HTERT RPE-1 (cell line): ENCODE data around the gene ADGB.
"Not testable (repeated sequence)": the region's sequence is repeated elsewhere in the genome, so short reads cannot be mapped to it uniquely, and the experiment has no call there.

Experiments
- in situ Hi-C: fragments of 300-500 bp; cut with MboI; formaldehyde crosslinking; loops from 4 replicates; pipeline ENCODE4 v1.14.3; 2020; ENCODE audit warnings: low sequenced_read_pairs

The ADGB gene

DNA sequence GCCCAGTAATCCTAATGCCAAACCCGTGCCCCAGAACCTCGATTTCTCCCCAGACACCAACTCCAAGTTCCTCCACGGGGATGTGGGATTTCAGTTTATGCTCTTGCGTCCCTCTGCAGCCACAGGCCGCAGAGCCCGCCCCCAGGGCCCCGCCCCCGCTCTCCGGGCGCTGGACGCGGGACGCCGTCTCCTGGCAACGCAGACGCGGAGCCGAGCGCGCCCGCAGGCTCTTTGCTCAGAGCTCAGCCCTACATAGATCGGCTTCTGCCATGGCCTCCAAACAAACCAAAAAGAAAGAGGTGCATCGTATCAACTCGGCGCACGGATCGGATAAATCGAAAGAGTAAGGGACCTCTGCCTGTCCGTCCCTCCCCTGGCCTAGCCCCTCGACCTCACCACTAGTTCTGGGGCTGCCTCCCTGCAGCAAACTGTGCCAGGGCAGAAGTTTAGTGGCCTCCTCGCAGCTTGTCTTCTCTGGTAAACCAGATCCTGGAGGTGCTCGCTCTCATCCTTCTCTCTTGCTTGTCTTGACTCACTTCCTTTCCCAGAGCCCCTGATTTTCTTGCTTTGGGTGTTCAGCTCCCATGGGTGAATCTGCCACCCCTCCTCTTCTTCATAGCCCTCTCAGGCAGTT lies at the start of gene ADGB:
TSS of gene ADGB (plus strand) at position 201 of the 634 bp plus-strand sequence. CDS start at position 270, 69 bp downstream.
- in situ Hi-C loops = no loop called here

DNA sequence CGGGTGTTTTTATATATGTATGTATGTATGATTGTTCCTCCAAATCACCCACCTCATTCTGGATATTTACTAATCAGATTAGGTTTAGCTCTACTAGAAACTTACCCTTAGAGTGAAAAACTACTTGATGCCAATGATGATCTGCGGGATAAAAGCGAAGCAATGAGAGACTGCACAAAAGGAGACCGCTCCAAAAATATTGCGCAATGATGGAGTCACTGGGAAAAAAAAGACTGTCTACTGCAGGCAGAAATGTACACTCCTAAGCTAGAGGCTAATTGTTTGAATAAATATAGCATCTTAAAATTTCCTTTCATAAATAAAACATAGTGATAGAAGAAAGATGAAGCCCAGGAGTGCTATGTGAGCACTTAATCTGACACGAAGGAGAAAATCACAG lies 47.9 kb upstream of the ADGB start:
- in situ Hi-C loops = no loop called here

DNA sequence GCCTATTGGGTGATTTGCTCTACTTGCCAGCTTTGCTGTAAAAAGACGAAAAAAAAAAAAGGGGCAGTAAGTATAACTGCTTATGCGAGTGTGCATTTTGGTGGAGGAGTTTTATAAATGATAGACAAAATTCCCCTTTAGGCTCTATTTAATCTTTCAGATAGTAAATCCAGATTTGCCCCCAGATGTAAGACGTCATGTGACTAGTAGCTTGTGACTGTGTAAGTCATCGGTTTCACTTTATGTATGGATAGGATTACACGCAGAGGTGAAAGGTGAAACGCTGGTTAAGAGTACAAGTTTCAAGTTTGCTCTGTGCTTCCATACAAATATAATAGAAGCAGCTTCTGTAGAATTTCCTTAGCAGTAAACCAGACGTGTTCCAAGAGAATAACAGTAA lies 47.2 kb upstream of the ADGB start:
- in situ Hi-C loops = no loop called here

DNA sequence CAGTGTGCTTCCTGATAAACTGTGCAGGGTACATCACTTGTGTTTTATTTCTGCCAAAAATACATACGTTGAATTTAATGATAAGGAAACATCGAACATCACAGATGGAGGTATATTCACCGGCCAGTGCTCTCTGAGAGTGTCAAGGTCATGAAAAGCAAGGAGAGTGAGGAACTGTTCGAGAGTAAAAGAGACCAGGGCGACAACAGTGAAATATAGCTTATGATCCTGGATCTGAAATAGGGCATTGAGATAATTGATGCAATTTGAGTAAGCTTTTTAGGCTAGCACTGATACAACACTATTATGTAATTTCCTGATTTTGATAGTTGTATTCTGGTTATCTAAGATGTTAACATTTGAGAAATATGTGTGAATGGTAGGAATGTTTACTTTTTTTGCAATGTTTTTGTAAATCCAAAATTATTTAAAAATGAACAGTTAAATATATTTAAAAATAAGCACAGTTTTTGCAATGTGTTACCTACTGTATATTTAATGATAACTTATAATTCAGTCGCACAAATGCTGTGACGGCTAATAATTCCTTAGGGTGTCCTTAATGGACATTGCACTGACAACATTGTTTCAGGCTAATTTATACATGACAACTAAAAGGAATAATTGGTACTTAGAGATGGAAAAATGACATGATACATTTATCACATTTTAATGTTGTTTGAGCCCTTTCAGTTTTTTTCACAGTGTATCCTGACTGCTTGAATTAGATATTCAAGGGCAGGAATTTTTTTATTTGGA lies 45.2 kb upstream of the ADGB start:
- in situ Hi-C loops = no loop called here

DNA sequence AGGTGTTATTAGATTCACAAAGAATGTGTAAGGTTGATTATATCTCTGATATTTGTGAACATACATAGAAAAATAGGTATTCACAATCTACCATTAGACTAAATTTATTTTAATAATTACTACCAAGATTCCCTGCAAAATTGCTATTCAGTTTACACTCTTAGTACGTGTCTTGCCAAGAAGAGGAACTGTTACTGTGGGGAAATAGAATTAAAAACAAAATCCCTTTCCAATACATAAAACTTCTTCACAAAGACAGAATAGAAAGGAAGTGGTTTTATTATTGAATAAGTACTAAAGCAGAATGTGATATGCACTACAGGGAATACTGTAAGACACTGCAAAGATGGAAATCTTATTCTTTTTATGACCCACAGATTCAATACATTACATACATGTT lies 38.2 kb upstream of the ADGB start:
- in situ Hi-C loops = no loop called here

DNA sequence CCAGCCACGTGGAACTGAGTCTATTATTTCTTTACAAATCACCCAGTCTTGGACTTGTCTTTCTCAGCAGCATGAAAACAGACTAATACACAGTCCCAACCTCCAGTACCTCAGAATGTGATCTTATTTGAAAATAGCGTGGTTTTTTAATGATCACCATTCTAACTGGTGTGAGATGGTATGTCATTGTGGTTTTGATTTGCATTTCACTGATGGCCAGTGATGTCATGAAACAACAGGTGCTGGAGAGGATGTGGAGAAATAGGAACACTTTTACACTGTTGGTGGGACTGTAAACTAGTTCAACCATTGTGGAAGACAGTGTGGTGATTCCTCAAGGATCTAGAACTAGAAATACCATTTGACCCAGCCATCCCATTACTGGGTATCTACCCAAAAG lies 32.1 kb upstream of the ADGB start:
- in situ Hi-C loops = not testable (repeated sequence)

DNA sequence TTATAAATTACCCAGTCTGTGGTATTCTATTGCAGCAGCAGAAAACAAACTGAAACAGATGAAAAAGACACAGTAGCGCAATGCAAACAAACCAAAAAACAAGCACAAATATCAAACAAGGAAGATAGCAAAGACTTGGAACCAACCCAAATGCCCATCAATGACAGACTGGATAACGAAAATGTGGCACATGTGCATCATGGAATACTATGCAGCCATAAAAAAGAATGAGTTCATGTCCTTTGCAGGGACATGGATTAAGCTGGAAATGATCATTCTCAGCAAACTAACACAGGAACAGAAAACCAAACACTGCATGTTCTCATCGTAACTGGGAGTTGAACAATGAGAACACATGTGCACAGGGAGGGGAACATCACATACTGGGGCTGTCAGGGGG lies 30.2 kb upstream of the ADGB start:
- in situ Hi-C loops = not testable (repeated sequence)

DNA sequence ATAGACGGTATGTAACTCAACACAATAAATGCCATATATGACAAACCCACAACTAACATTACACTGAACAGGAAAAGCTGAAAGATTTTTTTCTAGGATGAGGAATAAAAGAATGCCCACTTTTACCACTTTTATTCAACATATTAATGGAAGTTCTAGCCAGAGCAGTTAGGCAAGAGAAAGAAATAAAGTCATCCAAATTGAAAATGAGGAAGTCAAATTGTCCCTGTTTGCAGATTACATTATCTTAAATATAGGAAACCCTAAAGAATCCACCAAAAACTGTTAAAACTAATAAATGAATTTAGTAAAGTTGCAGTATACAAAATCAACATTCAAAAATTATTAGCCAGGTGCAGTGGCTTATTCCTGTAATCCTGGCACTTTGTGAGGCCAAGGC lies 24.6 kb upstream of the ADGB start:
- in situ Hi-C loops = no loop called here

DNA sequence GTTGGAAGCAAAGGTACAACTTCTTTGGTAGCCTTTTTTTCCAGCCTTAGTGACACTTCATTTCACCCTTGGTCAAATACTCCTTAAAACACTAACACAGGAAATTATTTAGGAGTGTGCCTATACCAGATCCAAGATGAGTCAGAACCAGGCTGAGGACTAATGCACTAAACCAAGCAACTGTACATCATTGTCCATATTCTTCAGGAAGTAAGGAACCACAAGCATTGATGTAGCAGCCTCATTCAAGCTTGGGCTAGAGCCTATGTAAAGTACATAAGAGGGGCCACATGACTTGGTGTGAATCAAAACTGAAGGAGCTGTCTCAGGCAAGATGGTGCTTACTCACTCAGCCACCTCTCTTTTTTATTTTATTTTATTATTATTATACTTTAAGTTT lies 20.7 kb upstream of the ADGB start:
- in situ Hi-C loops = no loop called here

DNA sequence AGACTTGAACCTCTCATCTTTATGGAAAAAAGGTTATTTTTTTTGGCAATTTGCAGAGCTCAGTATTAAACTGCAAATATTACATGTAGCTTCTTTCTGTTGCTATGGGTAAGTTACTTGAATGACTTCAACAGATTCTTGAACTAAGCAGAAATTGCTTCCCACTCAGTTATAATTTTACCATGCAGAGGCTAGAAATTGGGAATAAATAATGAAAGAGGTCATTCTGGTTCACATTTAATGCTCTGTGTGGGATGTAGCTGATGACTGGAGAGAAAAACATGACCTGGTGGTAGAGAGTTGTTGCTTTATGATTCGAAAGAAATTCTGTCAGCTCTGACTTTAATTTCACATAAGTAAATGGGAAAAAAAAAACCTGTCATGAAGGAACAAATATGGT lies 16.8 kb upstream of the ADGB start:
- in situ Hi-C loops = no loop called here

DNA sequence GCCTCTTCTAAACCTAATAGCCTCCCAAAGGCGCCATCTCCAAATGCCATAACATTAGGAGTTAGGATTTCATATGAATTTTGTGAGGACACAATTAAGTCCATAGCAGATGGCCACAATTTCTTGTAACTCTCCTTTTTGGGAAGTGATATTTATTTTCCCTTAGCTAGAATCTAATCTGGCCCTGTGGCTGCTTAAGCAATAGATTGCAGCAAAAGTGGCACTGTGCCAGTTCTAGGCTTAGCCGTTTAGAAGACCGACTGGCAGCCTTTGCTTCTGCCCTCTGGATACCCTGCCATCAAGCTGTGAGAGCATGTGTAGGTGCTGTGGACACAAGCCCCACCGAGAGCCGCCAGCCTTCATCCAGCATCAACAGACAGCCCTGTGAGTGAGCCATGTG lies 15.9 kb upstream of the ADGB start:
- in situ Hi-C loops = no loop called here

DNA sequence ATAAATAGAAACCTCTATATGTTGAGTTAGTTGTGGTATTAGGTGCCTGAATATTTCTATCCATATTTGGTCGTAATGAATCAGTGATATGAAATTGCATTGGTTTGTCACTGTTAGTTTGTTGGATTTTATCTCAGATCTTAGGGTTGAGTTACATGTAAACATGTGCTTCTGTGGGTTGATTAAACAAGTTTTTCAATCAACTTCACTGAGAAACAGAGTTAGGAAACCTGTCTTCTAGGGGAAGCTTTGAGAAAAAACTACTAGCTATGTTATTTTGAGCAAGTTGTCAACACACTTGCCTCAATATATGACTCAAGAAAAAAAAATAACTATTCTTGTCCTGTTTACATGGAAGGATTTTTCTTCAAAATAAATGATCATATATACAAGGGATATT lies 14.8 kb upstream of the ADGB start:
- in situ Hi-C loops = no loop called here

DNA sequence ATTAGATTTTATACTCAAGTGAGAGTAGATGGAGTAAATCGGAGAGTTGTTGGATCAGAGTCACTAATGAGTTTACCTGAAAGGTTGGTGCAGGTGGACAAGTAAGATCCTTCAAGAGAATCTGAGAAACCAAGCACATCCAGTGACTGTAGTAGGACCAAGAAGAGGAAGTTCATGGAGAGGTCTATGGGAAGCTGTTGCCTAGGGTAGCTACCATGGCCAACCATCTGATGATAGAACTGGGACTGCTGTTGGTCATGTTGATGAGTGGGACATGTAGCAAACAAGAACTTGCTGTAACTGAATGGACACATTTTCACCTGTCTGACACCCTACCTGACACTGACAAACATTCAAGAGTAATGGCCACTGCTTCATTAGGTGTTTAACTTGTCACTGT lies 11.3 kb upstream of the ADGB start:
- in situ Hi-C loops = no loop called here

DNA sequence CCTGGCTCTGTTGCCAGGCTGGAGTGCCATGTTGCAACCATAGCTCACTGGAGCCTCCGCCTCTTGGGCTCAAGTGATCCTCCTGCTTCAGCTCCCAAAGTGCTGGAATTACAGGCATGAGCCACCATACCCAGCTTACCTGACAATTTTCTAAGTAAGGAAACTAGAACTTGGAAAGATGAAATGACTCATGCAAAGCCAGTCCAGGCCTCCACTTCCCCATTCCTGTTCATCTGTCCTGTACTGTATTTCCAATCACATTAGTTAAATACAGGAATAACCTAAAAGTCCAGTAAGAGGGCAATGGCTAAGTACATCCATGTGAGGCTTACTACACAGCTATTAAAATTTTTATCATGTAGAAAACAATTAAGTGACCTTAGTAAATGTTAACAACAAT lies 8.3 kb upstream of the ADGB start:
- in situ Hi-C loops = no loop called here

DNA sequence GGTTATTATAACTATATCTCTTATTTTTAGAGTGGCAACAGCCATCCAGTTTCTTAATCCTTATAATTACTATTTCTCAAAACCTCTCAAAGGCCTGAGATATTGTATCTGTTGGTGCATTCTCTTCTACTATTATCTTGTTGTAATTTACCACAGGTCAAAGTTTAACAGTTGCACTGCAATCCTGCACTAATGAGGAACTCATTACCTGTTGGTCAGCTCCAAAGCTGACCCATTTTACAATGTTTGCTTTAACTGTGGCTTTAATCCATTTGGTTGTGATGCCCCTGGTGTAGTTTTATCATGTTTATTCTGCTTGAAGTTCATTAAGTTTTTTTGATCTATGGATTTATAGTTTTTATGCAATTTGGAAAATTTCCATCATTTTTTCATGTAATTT lies 6.3 kb upstream of the ADGB start:
- in situ Hi-C loops = no loop called here

DNA sequence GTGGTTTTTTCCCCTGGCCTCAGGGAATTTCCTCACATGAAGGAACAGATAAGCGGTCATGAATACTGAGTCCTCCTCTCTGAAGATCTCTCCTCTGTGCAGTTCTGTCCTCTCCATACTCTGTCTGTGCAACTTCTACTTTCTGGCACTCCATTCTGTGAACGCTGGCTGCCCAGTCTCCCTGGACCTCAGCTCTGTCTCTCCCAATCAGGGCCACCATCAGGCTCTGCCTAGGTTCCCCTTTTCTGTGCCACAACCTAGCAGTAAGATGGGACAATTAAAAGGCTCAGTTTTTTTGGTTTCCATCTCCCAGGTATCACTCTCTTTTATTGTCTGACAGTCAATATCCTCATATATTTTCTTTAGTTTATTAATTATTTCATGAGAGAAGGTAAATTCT lies 4.8 kb upstream of the ADGB start:
- in situ Hi-C loops = no loop called here

DNA sequence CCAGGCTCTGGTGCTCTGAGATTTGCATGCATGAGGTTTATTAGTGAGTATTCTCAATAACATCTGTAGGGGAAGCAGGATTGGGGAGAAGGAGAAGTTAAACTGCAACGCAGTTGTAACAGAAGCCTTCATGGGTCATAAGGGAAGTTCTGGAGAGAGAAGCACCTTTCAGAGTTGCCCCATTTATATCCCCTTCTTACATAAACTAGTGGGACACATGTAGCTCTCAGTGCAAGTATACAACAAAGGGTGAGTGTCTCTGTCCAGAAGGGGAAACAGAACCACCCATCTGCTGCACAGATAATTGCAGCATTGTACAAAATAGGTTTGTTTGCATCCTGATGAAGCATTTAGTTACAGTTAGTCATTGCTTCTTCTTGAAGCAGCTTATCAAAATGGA lies 4.3 kb upstream of the ADGB start:
- in situ Hi-C loops = no loop called here

DNA sequence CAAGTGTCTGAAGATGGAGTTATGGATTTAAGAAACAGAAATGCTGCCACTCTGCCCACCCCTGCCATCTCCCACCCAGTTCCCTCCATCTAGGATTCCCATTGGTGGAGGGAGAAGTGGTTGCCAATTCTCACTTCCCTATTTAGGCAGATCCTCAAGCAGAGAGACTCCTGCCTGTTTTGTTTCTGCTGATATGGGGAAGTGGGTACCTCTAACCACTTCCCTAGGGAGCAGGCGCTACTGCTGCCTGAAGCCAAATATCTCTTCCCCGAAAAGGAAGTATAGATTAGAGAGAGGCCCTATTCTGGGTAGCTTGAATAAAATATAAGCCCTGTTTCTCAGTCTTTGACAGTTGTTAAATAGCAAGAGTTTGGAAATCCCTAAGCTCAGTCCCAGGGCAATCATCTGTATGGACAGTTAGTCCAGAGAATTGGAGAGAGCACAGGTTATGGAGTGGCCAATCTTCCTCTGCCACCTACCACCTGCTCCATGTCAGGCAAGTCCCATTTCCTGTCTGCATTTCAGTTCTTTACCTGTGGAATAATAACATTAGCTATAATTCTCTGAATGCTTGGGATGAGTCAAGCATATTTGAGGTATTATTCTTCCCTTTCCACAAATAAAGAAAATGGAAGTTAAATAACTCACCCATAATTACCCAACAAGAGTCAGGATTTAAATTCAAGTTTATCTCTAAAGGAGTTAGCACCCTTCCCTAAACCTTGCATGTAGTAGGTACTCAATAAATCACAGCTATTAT lies 2.6 kb upstream of the ADGB start:
- in situ Hi-C loops = no loop called here

DNA sequence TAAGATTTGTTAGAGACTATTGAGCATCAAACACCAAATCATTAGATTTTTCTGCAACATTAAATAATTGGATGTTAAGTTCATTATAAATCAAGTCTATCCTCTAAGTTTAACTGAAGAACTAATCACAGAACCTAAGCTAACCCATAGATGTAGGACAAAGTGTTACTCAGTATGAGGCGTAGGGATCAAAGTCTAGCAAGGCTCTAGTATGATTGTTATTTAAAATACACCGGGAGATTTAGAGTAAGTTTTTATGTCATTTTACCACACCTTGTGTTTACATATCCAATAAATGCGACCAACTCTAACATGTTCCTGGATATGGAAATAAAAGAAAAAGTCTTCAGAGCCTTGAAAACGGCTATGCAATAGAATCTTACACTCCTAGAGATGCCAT lies 2.6 kb downstream of the ADGB start:
- in situ Hi-C loops = no loop called here

DNA sequence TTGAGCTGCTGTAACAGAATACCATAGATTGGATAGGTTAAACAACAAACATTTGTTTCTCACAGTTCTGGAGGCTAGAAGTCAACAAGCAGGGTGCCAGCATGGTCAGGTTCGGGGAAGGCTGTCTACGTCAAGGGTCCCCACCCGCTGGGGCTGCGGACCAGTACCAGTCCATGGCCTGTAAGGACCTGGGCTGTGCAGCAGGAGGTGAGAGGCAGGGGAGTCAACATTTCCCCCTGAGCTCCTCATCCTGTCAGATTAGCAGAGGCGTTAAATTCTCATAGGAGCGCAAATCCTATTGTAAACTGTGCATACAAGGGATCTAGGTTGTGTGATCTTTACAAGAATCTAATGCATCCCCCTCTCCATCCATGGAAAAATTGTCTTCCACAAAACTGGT lies 3.8 kb downstream of the ADGB start:
- in situ Hi-C loops = no loop called here

DNA sequence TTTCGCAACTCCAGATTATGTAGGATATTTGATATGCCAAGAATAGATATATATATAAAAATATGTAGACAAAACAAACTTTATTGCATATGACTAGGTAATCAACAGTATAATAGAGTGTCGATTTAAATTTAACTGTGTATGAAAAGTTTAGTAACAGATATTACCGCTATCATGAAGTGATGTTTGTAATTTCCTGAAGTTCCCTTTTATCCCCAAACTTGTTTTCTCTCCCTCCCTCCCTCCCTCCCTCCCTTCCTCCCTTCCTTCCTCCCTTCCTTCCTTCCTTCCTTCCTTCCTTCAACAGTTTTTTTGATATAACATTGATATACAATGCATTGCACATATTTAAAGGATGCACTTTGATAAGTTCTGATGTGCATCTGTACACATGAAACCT lies 15.2 kb downstream of the ADGB start:
- in situ Hi-C loops = no loop called here

DNA sequence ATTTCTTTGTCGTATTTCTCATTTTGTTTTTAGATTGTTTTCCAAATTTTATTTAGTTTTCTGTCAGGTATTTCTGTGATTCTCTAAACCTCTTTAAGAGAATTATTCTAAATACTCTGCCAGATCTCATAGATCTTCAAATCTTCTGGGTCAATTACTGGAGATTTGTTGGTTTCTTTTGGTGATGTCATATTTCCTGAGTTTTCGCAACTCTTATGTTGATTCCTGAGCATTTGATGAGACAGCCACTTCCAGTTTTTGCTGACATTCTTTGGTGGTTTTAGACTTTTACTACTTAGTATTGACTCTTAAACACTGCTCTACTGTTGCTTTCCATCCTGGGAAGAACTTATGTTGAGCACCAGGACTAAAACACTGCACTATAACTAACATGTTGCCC lies 21.9 kb downstream of the ADGB start:
- in situ Hi-C loops = no loop called here
